DOHH2 (cell line): ENCODE measurements around the gene CCR4.

Source experiments
- CTCF ChIP-seq: fragments of 200-600 bp; sonication (generic); IDR thresholded peaks from one replicate; pipeline ENCODE4 v1.5.1; 2014; ENCODE audit warnings: antibody characterized with exemption, mild to moderate bottlenecking, low read depth, low read length; ENCODE audit not compliant: poor library complexity, severe bottlenecking
- EZH2phosphoT487 ChIP-seq: fragments of 200-600 bp; sonication (generic); IDR thresholded peaks from 2 replicates; pipeline ENCODE4 v1.6.1; 2017; ENCODE audit warnings: borderline replicate concordance, mild to moderate bottlenecking, antibody characterized with exemption, low read length, moderate library complexity, mixed read lengths

GRCh38 chr3:32958509-32958908, 7.1 kb downstream of the CCR4 start:
- TF ChIP-seq CTCF, result no peak
- no peak for TF ChIP-seq EZH2phosphoT487
